GM19467 (cell line): ENCODE data around the gene PUS7L.

ENCODE experiments used
- ATAC-seq: cut with Tn5 transposase; IDR thresholded peaks from one replicate; pipeline ENCODE4 v1.9.1; 2021; ENCODE audit warnings: mild to moderate bottlenecking, moderate library complexity; ENCODE audit not compliant: unreplicated experiment

The PUS7L gene, protein sequence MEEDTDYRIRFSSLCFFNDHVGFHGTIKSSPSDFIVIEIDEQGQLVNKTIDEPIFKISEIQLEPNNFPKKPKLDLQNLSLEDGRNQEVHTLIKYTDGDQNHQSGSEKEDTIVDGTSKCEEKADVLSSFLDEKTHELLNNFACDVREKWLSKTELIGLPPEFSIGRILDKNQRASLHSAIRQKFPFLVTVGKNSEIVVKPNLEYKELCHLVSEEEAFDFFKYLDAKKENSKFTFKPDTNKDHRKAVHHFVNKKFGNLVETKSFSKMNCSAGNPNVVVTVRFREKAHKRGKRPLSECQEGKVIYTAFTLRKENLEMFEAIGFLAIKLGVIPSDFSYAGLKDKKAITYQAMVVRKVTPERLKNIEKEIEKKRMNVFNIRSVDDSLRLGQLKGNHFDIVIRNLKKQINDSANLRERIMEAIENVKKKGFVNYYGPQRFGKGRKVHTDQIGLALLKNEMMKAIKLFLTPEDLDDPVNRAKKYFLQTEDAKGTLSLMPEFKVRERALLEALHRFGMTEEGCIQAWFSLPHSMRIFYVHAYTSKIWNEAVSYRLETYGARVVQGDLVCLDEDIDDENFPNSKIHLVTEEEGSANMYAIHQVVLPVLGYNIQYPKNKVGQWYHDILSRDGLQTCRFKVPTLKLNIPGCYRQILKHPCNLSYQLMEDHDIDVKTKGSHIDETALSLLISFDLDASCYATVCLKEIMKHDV

GRCh38 chr12:43758728-43759563, at the start of gene PUS7L, which contains the start of gene IRAK4:
TSS of gene PUS7L (minus strand) at chr12:43758790. CDS start at chr12:43755245, 3,545 bp downstream.
TSS of gene IRAK4 (plus strand) at chr12:43758951. CDS start at chr12:43768112, 9,161 bp downstream.
- ATAC-seq: peak; percentile 98

GRCh38 chr12:43807386-43807785, 48.8 kb upstream of the PUS7L start:
- ATAC-seq: no peak

DNA sequence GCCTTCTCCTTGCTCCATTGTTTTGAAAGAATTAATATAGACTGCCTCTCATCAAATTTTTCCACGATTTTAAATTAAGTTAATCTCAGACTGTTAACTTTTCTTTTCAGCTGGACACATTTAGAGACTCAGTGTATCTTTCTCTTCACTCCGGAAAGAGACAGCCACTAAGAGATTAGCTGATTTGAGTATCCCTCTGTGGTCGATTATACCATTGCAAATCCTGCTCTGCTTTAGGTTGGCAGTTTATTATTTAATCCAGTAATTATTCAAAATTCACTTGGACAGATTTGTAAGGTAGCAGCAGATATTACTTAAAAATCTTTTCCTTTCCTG, 48.1 kb upstream of the PUS7L start:
- no peak for ATAC-seq

DNA sequence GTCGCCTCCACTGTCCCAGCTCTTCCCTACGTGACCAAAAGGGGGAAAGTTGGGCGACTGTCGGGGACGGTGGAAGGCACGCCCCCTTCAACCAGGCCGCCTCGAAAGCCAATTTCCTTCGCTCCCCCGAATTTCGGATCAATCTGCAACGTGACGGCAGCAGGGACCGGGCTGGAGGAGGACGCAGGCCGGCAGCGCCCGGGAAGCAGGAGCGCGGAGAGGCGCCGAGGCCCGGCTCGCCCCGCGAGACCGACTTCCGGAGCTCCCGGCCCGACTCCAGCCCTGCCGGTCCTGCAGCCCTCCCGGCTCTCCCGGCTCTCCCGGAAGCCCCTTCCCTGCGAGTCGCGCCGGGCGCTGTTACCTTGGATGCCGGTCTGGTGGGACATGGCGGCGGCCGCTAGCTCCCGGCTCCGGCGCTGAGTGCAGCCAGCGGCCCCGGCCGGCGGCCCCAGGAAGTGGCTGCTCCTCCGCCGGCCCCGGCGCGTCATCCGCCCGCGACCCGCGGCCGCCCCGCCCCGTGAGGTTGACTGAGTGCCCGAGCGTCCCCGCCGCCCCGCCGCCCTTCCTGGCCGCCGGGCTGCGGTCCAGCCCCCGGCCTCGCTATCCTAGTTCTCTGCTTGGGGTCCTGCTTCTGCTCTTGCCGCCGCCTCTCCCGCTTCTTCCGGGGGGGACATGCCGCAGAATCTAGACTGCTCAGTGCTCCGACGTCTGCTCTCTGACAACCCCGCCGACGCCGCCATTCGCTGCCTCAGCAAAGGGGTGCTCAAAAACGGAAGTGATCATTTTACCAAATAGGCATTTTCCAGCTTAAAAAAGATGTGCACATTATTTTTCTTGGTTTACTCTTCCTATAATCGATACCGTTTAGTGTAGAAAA, 47.5 kb upstream of the PUS7L start, which contains the start of gene TWF1:
Gene TWF1, minus strand, starts transcription at position 458 of the 877 bp plus-strand sequence. Its CDS starts 72 bp downstream, at position 386.
- peak; percentile 99 for ATAC-seq

- ATAC-seq: no peak
These were observed 46.7 kb upstream of the PUS7L start for GRCh38 chr12:43805149-43805859.

DNA sequence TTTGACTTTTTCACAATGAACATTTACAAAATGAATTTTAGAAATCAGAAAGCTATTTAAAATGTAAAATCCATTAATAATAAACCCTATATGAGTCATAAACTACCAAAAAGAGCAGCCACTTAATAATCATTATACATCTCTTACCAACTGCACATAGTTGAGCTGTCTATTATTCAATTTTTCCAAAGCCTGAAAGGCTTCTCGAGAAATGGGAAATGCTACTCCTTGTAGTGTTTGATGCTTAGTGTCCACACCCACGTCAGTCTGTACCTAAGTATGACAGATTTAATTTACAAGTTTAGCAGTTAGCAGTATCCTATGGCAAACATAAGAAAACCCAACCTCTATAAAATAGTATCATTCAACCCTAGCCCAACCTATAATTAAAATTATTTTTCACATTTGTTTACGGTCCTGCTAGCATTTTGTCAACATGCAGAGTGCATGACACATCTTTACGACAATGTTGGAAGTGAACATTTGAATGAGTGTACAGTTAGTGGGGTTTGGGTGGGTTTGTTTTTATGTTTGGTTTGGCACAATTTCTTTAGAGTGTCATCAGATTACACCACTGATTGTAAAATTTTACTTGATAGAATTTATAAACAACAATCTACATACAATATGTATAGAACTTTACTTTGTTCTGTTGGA, 39.1 kb upstream of the PUS7L start:
- ATAC-seq: no peak

- ATAC-seq: no peak
These were observed 37.2 kb upstream of the PUS7L start for GRCh38 chr12:43795716-43796280.

DNA sequence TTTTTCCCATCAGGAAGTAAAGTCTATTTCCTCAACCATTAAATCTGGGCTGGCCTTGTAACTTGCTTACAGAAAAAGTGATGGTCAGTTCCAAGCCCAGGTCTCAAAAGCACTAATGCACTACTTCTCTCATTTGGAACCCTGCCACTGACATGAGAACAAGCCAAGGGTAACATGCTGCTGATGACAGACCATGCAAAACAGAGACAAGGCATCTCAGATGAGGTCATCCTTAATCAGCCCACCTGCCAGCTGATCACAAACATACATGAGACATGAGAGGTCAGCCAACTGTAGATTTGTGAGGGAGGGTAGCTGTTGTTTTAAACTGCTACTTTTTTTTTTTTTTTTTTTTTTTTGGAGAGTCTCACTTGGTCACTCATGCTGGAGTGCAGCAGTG, 31.4 kb upstream of the PUS7L start:
- no peak for ATAC-seq

DNA sequence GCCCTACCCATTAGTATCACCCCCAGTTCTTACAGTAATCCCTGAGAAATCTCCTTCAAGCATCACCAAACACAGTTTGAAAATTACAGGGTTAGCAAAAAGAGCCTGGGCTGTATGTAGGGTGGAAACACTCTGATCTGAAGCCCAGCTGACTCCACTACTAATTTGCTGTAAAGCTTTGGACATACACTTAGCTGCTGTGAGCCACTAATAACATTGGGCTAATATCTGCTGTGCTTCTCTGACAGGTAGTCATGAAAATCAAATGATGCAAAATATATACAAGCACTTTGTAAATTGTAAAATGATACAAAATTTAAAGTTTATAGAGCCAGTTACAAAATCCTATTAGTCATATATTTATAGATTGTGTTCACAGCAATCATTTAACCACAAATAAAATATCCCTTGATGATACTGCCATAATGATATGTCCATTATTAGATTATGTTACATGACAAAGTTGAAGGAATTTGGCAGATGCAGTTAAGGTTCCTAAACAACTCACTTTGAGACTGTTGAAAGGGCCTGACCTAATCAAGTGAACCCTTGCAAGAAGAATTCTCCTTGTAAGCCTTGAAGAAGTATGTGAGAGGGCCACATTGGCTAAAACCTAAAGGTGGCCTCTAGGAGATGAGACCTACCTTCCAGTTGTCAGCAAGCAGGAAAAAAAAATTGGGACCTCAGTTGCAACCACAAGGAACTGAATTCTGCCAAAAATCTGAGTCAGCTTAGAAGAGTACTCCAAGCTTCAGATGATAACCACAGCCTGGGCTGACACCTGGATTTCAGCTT, 28.5 kb upstream of the PUS7L start:
- no peak for ATAC-seq

GRCh38 chr12:43776498-43776897, 17.9 kb upstream of the PUS7L start:
- no peak for ATAC-seq

DNA sequence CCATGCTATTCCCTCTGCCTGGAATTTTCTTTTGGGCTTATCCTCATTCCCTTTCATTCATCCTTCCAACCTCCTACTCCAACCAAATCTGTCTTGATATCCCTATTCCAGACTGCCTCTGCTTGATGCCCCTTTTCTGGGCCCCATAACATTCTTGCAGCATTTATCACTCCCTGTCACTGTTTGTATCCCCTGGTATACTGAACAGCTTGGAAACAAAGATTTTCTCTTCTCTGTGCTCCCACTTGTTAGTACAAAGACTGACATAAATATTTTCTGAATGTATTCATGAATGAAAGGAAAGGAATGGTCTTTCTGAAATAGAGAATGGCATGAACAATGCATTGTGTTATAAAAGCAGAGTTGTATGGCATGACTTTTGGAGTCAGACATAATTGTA, 7.7 kb upstream of the PUS7L start:
- ATAC-seq: no peak

GRCh38 chr12:43764528-43764927, 5.9 kb upstream of the PUS7L start:
- ATAC-seq: no peak

DNA sequence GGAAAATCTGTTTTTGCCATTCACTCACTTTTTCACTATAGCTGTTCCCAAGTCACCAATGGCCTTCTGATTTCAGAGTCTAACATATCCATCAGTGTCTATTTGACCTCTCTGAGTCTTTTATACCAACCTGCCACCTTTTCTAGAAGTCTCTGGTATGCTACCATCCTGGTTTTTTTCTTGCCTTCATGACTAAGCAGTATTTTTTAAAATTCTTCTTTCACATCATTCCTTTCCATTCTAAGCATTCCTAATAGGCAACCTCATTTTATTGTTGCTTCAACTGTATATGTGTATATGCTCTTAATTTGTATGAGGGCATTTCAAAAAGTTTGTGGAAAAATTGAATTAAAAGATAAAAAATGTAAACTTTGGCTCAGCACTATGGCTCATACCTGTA, 5.2 kb upstream of the PUS7L start:
- no peak for ATAC-seq

- no peak for ATAC-seq
These were observed 4.0 kb upstream of the PUS7L start for GRCh38 chr12:43762596-43762995.

DNA sequence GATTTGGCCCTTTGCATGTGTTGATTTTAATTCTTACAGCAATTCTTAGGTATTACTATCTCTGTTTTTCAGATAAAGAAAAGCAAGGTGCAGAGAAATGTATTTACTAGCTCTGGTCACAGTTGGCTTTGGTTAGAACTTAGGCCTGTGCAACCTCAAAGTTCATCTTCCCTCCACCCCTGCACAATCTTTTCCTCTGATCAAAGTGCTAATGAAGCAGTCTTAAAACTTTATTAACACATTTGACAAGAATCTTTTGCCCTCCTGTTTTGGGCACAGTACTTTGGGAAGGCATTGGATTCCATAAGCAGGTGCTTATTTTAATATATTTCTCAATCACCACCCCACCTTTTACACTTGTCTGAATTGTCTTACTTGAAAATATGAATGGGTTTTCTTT, 2.9 kb upstream of the PUS7L start:
- ATAC-seq: no peak

GRCh38 chr12:43760396-43760795, 1.8 kb upstream of the PUS7L start:
- ATAC-seq: no peak

GRCh38 chr12:43758247-43758727, 303 bp downstream of the PUS7L start:
- ATAC-seq: no peak

GRCh38 chr12:43754015-43754414, 4.6 kb downstream of the PUS7L start:
- no peak for ATAC-seq
